ENCODE results near the gene DEXI. TPM values are rescaled to one million over a fixed set of nuclear protein-coding genes. Genes with fewer than 3 reads are reported as not detected.

Gene DEXI
- total and polyA plus RNA-seq, 2 of the 4 experiments (the other 2 are of a cell fraction), result 43.7 to 63.6 TPM

DNA sequence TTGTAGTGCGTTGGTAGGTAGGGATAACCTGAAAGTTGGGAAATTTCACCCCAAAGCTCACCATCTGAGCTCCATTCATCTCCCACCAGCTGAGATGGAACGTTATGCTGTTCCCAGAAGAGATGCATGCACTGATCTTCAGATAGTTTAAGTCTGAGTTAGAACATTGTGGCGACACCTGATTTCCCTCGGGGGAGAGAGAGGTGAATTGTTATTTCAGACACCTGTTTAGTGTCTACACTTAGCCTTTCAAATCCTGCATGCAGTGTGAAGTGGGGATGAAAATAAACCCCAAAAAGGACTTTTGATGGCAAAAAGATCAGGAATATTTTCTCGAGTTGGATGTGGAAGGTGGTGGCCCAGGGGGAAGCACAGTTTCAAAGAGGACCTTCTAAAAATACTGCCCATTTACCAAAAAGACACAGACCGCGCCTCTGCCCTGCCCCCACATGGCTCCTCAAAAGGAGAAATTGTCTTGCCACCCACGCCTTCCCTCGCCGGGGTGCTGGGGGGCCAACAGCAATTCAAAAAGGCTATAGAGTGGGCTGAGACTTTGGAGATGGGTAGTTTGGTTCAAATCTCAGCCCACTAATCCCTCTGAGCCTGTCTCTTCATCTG is 53.8 kb downstream of the DEXI start:
- H3K36me3 ChIP-seq (ENCODE audit: control insufficient read depth, insufficient read depth, low read length), result no peaks in the 10 kb centered on the region
- BruUV-seq (replicated peaks), result no TSS peak

More for the DNA sequence above, 53.8 kb downstream of the DEXI start:
- no peak overlapping the region for H4K5ac ChIP-seq (ENCODE audit: low read depth, low read length)
- H2AK9ac ChIP-seq (replicated peaks; ENCODE audit: low read depth, low read length, poor library complexity), result no peak overlapping the region
- ChIA-PET POLR2A (ENCODE audit: unreplicated experiment) (no interaction called here), CTCF (no interaction called here)
- no peak overlapping the region for H3K4me2 ChIP-seq (ENCODE audit: low read depth, low read length)
- no peak overlapping the region for H3K4me3 ChIP-seq (ENCODE audit: insufficient read depth, low read depth, low read length)
- no peaks in the 10 kb centered on the region for H3K9me3 ChIP-seq (ENCODE audit: control insufficient read depth, insufficient read depth, low read length)
- H4K91ac ChIP-seq (ENCODE audit: insufficient read depth, low read depth, low read length), result no peak overlapping the region
- H3K18ac ChIP-seq (ENCODE audit: low read depth, low read length), result no peak overlapping the region
- no peak overlapping the region for H2AK5ac ChIP-seq (ENCODE audit: low read depth, low read length)
- H4K20me1 ChIP-seq (ENCODE audit: insufficient read depth, low read length), result no peaks in the 10 kb centered on the region
- H3K79me1 ChIP-seq (ENCODE audit: low read depth in 1 of 2, low read length in 2 of 2), result no peaks in the 10 kb centered on the region
- dilution Hi-C loops (cut with HindIII; ENCODE audit: low sequenced_read_pairs, unreplicated experiment) (no loop called here), in situ Hi-C loops (cut with MboI; ENCODE audit: low sequenced_read_pairs) (no loop called here), intact Hi-C loops (cut with micrococcal nuclease) (no loop called here)
- no peak overlapping the region for H3K14ac ChIP-seq (replicated peaks; ENCODE audit: low read depth, low read length)
- H2BK20ac ChIP-seq (ENCODE audit: low read depth, low read length), result no peak overlapping the region
- H2BK15ac ChIP-seq (ENCODE audit: low read depth, low read length), result no peak overlapping the region
- peaks cover 24% of the 10 kb centered on the region for H3K27me3 ChIP-seq (ENCODE audit: control insufficient read depth, insufficient read depth, low read length)
- H3K4ac ChIP-seq (ENCODE audit: low read depth, low read length), result no peak overlapping the region
- H2BK5ac ChIP-seq (ENCODE audit: low read depth, low read length, poor library complexity, severe bottlenecking), result no peak overlapping the region
- H3K9me1 ChIP-seq (ENCODE audit: insufficient read depth, low read length), result no peaks in the 10 kb centered on the region
- H2BK120ac ChIP-seq (ENCODE audit: low read depth, low read length), result no peak overlapping the region
- no peak overlapping the region for H3K56ac ChIP-seq (ENCODE audit: extremely low read depth, insufficient read depth, low read length)
- no peak overlapping the region for H3K23ac ChIP-seq (ENCODE audit: low read depth, low read length)
- ATAC-seq (ENCODE audit: low read depth) (no peak), DNase-seq (no peak)
- 100% methylated on average over 1 of the region's 10 CpGs; no CpG with 5 or more reads in 1 of the 2 experiments for WGBS, 2 experiments (ENCODE audit: extremely low coverage in 2 of 2, insufficient read length in 1 of 2)
- H4K8ac ChIP-seq (ENCODE audit: low read depth in 2 of 2, low read length in 2 of 2), result no peak overlapping the region
- no peak overlapping the region for H2AFZ ChIP-seq (replicated peaks; ENCODE audit: low read length, poor library complexity)
- H3K4me1 ChIP-seq (ENCODE audit: control insufficient read depth, insufficient read depth, low read length), result no peaks in the 10 kb centered on the region
- no peak overlapping the region for H3K9ac ChIP-seq (ENCODE audit: low read depth, low read length)
- no peak for TF ChIP-seq FOS (IDR thresholded peaks at IDR 0.05; ENCODE audit: low read depth, low read length)
- no peak for TF ChIP-seq POLR2A (IDR thresholded peaks at IDR 0.05; ENCODE audit: low read depth, low read length)
- TF ChIP-seq SMC3 (IDR thresholded peaks at IDR 0.05; ENCODE audit: low read depth, low read length), result no peak
- TF ChIP-seq RAD21 (IDR thresholded peaks at IDR 0.05; ENCODE audit: low read length), result no peak
- no peak for TF ChIP-seq RCOR1 (IDR thresholded peaks at IDR 0.05; ENCODE audit: insufficient replicate concordance, low read length)
- TF ChIP-seq CEBPB (IDR thresholded peaks at IDR 0.05; ENCODE audit: low read depth, low read length), result no peak
- TF ChIP-seq MXI1 (IDR thresholded peaks at IDR 0.05; ENCODE audit: borderline replicate concordance, low read depth, low read length), result no peak
- no peak for TF ChIP-seq MAFK (IDR thresholded peaks at IDR 0.05; ENCODE audit: low read depth, low read length)
- TF ChIP-seq BHLHE40 (IDR thresholded peaks at IDR 0.05; ENCODE audit: low read depth, low read length), result no peak
- TF ChIP-seq NFE2L2 (IDR thresholded peaks at IDR 0.05; ENCODE audit: low read depth, low read length), result no peak
- TF ChIP-seq, protein P1, sequence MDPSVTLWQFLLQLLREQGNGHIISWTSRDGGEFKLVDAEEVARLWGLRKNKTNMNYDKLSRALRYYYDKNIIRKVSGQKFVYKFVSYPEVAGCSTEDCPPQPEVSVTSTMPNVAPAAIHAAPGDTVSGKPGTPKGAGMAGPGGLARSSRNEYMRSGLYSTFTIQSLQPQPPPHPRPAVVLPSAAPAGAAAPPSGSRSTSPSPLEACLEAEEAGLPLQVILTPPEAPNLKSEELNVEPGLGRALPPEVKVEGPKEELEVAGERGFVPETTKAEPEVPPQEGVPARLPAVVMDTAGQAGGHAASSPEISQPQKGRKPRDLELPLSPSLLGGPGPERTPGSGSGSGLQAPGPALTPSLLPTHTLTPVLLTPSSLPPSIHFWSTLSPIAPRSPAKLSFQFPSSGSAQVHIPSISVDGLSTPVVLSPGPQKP (IDR thresholded peaks at IDR 0.05; ENCODE audit: borderline replicate concordance, low read depth, low read length), result no peak
- no peak for TF ChIP-seq CHD1 (IDR thresholded peaks at IDR 0.05; ENCODE audit: low read depth, low read length)
- TF ChIP-seq MAZ (IDR thresholded peaks at IDR 0.05; ENCODE audit: borderline replicate concordance, low read depth, low read length), result no peak
- no peak for TF ChIP-seq RFX5 (IDR thresholded peaks at IDR 0.05; ENCODE audit: low read depth, low read length)
- no peak for TF ChIP-seq USF2 (IDR thresholded peaks at IDR 0.05; ENCODE audit: low read depth, low read length)
- TF ChIP-seq, protein P2, sequence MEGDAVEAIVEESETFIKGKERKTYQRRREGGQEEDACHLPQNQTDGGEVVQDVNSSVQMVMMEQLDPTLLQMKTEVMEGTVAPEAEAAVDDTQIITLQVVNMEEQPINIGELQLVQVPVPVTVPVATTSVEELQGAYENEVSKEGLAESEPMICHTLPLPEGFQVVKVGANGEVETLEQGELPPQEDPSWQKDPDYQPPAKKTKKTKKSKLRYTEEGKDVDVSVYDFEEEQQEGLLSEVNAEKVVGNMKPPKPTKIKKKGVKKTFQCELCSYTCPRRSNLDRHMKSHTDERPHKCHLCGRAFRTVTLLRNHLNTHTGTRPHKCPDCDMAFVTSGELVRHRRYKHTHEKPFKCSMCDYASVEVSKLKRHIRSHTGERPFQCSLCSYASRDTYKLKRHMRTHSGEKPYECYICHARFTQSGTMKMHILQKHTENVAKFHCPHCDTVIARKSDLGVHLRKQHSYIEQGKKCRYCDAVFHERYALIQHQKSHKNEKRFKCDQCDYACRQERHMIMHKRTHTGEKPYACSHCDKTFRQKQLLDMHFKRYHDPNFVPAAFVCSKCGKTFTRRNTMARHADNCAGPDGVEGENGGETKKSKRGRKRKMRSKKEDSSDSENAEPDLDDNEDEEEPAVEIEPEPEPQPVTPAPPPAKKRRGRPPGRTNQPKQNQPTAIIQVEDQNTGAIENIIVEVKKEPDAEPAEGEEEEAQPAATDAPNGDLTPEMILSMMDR (conservative IDR thresholded peaks at IDR 0.05; ENCODE audit: low read depth, low read length), result no peak
- no peak overlapping the region for H3K27ac ChIP-seq (ENCODE audit: insufficient read depth, low read length)
